Measurements from ENCODE around the gene COG5.

- no peak for TF ChIP-seq MYNN (tag by site-specific recombination; IDR thresholded peaks at IDR 0.05; ENCODE audit: borderline replicate concordance)
- no peak for TF ChIP-seq GLI2 (tag by site-specific recombination; IDR thresholded peaks at IDR 0.05; ENCODE audit: borderline replicate concordance, low read depth)
- TF ChIP-seq SP2 (tag by site-specific recombination; IDR thresholded peaks at IDR 0.05): no peak
- no peak for TF ChIP-seq CTCF (tag by site-specific recombination; IDR thresholded peaks at IDR 0.05)
These were observed 390.5 kb downstream of the COG5 start for GRCh38 chr7:107173191-107173590.

Data from HEK293 (cell line).